Measurements from ENCODE around the gene CADPS2. TPM values are rescaled to one million over a fixed set of nuclear protein-coding genes. Genes with fewer than 3 reads are reported as not detected.

Gene CADPS2
- total and polyA plus RNA-seq, 4 donors: 5.6 to 41.1 (median 11.0) TPM

DNA sequence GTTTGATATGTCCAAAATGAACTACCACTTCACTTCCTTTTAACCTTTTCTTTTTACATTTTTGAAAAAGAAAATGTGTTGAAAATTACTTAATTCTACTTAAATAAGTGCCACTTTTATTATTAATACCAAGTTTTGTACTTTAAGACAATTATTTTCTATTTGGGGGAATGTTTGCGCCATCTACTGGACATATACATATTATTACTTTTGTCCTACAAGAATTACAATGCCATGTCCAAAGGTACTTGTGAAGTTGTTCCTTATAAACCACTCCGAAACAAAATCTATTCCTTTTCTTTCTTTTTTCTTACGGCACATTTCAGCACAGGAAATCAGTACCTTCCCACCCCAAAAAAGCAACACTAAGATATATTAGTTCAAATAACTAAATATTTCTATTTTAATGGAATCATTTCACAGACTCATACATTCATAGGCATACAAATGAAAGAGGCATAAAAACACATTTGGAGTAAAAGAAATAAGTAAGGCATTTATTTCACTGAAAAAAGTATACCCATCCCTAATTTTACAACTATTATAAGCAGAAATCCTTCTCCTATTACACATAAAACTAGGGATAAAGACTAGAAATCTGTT is 357.3 kb downstream of the CADPS2 start:
- no peaks in the 10 kb centered on the region for H3K9me3 ChIP-seq (ENCODE audit: control insufficient read depth in 4 of 4, low read length in 3 of 4)
- no peaks in the 10 kb centered on the region for H3K36me3 ChIP-seq (ENCODE audit: control insufficient read depth in 4 of 4, insufficient read depth in 3 of 4, low read depth in 1 of 4, low read length in 3 of 4)
- H3K4me3 ChIP-seq (ENCODE audit: low read depth in 1 of 3, low read length in 3 of 3): no peak overlapping the region
- no peaks in the 10 kb centered on the region for H3K27me3 ChIP-seq (ENCODE audit: control insufficient read depth in 4 of 4, insufficient read depth in 4 of 4, low read length in 3 of 4)
- DNase-seq (ENCODE audit: low spot score): no peak
- H3K9ac ChIP-seq (ENCODE audit: low read depth in 1 of 2, low read length in 2 of 2): no peak overlapping the region
- H3K27ac ChIP-seq (ENCODE audit: low read depth in 1 of 2, low read length in 2 of 2): no peak overlapping the region
- WGBS: 15% methylated on average over 3 of the region's 3 CpGs
- H3K4me1 ChIP-seq (ENCODE audit: control insufficient read depth in 4 of 4, insufficient read depth in 4 of 4, low read length in 3 of 4): no peaks in the 10 kb centered on the region
- TF ChIP-seq FOXA1 (IDR thresholded peaks at IDR 0.05) (no peak), HNF4G (IDR thresholded peaks at IDR 0.05) (no peak), SP1 (IDR thresholded peaks at IDR 0.05) (no peak), CTCF (IDR thresholded peaks at IDR 0.05; ENCODE audit: low read depth, low read length, missing input control) (peak; percentile 36), GABPA (IDR thresholded peaks at IDR 0.05 in 1 of 2, conservative IDR thresholded peaks at IDR 0.05 in 1 of 2) (no peak), FOXA2 (IDR thresholded peaks at IDR 0.05) (no peak), HNF4A (conservative IDR thresholded peaks at IDR 0.05) (no peak), RAD21 (IDR thresholded peaks at IDR 0.05) (peak; percentile 71 to 80), ZBTB33 (IDR thresholded peaks at IDR 0.05) (no peak), TAF1 (conservative IDR thresholded peaks at IDR 0.05) (no peak), YY1 (IDR thresholded peaks at IDR 0.05) (no peak), NR2F2 (IDR thresholded peaks at IDR 0.05) (no peak), ATF3 (IDR thresholded peaks at IDR 0.05) (no peak), MAX (IDR thresholded peaks at IDR 0.05) (no peak), RXRA (IDR thresholded peaks at IDR 0.05) (no peak), EGR1 (IDR thresholded peaks at IDR 0.05; ENCODE audit: low read depth in 2 of 2) (no peak), JUND (IDR thresholded peaks at IDR 0.05) (no peak)

DNA sequence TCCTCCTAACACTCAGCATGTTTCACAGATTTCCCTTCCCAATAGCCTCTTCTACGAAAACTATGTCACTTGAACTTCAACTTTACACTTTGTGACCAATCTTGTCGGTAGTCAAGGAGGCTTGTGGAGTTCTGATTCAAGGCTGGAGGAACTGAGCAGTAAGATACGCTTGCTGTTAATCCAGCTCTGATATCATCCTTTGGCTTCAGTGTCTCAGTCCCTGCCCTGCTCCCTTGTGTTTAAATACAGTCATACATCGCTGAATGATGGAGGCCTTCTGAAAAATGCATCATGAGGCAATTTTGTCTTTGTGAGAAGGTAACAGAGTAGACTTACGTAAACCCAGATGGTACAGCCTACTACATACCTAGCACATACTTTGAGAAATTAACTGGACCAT is 360.9 kb downstream of the CADPS2 start:
- Histone ChIP-seq H3K36me3 (ENCODE audit: control insufficient read depth in 4 of 4, insufficient read depth in 3 of 4, low read depth in 1 of 4, low read length in 3 of 4) (no peaks in the 10 kb centered on the region), H3K9me3 (ENCODE audit: control insufficient read depth in 4 of 4, low read length in 3 of 4) (no peaks in the 10 kb centered on the region), H3K9ac (ENCODE audit: low read depth in 1 of 2, low read length in 2 of 2) (no peak overlapping the region), H3K4me3 (ENCODE audit: low read depth in 1 of 3, low read length in 3 of 3) (no peak overlapping the region), H3K27me3 (ENCODE audit: control insufficient read depth in 4 of 4, insufficient read depth in 4 of 4, low read length in 3 of 4) (no peaks in the 10 kb centered on the region), H3K27ac (ENCODE audit: low read depth in 1 of 2, low read length in 2 of 2) (no peak overlapping the region), H3K4me1 (ENCODE audit: control insufficient read depth in 4 of 4, insufficient read depth in 4 of 4, low read length in 3 of 4) (no peaks in the 10 kb centered on the region)
- no peak for DNase-seq (ENCODE audit: low spot score)
- TF ChIP-seq TAF1 (conservative IDR thresholded peaks at IDR 0.05) (no peak), EGR1 (IDR thresholded peaks at IDR 0.05; ENCODE audit: low read depth in 2 of 2) (no peak), RAD21 (IDR thresholded peaks at IDR 0.05) (no peak), SP1 (IDR thresholded peaks at IDR 0.05) (no peak), GABPA (IDR thresholded peaks at IDR 0.05 in 1 of 2, conservative IDR thresholded peaks at IDR 0.05 in 1 of 2) (no peak), HNF4A (conservative IDR thresholded peaks at IDR 0.05) (no peak), MAX (IDR thresholded peaks at IDR 0.05) (no peak)
- TF ChIP-seq, protein P1, sequence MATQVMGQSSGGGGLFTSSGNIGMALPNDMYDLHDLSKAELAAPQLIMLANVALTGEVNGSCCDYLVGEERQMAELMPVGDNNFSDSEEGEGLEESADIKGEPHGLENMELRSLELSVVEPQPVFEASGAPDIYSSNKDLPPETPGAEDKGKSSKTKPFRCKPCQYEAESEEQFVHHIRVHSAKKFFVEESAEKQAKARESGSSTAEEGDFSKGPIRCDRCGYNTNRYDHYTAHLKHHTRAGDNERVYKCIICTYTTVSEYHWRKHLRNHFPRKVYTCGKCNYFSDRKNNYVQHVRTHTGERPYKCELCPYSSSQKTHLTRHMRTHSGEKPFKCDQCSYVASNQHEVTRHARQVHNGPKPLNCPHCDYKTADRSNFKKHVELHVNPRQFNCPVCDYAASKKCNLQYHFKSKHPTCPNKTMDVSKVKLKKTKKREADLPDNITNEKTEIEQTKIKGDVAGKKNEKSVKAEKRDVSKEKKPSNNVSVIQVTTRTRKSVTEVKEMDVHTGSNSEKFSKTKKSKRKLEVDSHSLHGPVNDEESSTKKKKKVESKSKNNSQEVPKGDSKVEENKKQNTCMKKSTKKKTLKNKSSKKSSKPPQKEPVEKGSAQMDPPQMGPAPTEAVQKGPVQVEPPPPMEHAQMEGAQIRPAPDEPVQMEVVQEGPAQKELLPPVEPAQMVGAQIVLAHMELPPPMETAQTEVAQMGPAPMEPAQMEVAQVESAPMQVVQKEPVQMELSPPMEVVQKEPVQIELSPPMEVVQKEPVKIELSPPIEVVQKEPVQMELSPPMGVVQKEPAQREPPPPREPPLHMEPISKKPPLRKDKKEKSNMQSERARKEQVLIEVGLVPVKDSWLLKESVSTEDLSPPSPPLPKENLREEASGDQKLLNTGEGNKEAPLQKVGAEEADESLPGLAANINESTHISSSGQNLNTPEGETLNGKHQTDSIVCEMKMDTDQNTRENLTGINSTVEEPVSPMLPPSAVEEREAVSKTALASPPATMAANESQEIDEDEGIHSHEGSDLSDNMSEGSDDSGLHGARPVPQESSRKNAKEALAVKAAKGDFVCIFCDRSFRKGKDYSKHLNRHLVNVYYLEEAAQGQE (IDR thresholded peaks at IDR 0.05): no peak
- WGBS: 95% methylated on average over 5 of the region's 5 CpGs

Data from liver (tissue), 9 donors.